22Rv1 (cell line): ENCODE measurements around the gene USP2.

ENCODE experiments used
- H3K27ac ChIP-seq: fragments of 450-650 bp; 2 replicates; pipeline ENCODE4 v1.5.1; 2017
- ZFX ChIP-seq: fragments of 450-650 bp; IDR thresholded peaks from 2 replicates; pipeline ENCODE4 v1.6.1; 2017; ENCODE audit warnings: antibody characterized with exemption, borderline replicate concordance
- TF ChIP-seq, protein P1 (sequence below): fragments of 450-650 bp; IDR thresholded peaks from 2 replicates; pipeline ENCODE4 v1.5.1; 2017; ENCODE audit warnings: mild to moderate bottlenecking

The USP2 gene, protein sequence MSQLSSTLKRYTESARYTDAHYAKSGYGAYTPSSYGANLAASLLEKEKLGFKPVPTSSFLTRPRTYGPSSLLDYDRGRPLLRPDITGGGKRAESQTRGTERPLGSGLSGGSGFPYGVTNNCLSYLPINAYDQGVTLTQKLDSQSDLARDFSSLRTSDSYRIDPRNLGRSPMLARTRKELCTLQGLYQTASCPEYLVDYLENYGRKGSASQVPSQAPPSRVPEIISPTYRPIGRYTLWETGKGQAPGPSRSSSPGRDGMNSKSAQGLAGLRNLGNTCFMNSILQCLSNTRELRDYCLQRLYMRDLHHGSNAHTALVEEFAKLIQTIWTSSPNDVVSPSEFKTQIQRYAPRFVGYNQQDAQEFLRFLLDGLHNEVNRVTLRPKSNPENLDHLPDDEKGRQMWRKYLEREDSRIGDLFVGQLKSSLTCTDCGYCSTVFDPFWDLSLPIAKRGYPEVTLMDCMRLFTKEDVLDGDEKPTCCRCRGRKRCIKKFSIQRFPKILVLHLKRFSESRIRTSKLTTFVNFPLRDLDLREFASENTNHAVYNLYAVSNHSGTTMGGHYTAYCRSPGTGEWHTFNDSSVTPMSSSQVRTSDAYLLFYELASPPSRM

DNA sequence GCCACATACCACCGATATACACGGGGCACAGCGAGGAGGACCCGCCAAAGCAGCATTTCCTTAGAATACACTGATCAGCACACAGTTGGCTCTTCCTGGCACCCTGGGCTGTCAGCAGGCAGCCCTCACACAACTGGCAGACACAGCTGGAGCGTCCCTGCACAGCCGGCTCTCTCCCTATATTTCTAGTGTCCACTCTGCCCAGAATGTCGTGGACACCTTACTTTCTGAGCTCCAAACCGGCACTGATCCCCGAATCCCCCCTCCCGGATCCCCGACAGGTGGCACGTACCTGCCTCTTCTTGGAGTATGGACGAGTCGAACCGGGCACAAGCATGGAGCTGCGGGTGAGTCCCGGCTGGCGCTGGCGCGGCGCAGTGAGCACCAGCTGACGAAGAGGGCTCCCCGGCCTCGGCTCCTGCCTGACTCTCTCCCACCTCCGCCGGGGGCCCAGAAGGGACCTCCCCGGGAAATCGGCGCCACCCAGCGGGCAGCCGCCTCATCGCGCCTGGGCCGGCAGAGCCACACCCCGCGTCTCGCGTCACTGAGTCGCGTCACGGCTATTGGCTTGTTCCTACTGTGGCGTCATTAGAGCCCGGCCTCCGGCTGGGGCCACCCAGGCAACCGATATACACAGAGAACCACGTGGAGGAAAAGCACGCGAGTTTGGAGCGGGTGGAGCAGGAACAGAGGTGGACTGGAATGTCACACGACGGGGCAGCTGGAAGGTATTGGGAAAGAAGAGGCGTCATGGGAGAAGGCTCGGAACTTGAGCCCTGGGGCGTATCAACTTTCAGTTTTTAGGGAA, at the start of gene USP2:
Gene USP2, minus strand, starts transcription at position 510 of the 808 bp plus-strand sequence. CDS start 8,210 bp downstream, outside the sequence.
- TF ChIP-seq ZFX, result no peak
- TF ChIP-seq, protein P1, sequence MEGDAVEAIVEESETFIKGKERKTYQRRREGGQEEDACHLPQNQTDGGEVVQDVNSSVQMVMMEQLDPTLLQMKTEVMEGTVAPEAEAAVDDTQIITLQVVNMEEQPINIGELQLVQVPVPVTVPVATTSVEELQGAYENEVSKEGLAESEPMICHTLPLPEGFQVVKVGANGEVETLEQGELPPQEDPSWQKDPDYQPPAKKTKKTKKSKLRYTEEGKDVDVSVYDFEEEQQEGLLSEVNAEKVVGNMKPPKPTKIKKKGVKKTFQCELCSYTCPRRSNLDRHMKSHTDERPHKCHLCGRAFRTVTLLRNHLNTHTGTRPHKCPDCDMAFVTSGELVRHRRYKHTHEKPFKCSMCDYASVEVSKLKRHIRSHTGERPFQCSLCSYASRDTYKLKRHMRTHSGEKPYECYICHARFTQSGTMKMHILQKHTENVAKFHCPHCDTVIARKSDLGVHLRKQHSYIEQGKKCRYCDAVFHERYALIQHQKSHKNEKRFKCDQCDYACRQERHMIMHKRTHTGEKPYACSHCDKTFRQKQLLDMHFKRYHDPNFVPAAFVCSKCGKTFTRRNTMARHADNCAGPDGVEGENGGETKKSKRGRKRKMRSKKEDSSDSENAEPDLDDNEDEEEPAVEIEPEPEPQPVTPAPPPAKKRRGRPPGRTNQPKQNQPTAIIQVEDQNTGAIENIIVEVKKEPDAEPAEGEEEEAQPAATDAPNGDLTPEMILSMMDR, result peak; percentile 98
- no peak within 1 kb of the TSS for H3K27ac ChIP-seq

DNA sequence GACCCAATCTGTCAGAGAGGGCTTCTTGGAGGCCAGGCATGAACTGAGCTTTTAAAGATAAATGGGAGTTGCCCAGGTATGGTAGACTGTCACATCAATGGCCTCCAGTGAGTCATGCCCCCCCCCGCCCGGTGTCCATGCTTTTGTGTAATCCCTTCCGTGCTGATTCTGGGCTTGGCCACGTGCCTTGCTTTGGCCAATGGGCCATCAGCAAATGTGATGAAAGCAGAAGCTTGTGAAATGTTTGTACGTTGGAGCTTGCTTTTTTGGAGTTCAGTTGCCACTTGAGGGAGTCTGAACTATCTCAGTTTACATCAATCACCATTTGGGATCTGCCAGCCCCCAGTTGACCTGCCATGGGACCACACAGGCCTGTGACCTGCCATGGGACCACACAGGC, 45.8 kb upstream of the USP2 start:
- H3K27ac ChIP-seq, result no peak overlapping the region

DNA sequence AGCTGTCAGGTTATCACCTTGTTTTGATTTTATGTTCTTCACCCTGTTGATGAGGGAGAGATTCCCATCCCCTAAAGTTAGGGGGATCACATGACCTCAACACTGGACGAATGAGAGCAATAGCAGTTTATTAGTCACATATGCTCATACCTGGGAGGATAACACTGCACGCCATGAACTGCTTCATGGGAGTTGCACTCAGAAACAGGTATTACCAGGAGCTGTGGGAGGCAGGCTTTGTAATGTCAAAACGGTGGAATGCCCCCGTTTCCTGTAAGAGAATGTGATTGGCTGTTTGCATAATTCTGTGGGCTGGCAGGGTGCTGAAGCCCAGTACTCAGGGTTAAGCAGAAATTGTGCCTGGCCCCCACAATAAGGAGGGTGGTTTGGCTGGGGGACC, 44.7 kb upstream of the USP2 start:
- no peak for TF ChIP-seq ZFX
- TF ChIP-seq, protein P1, result no peak
- no peak overlapping the region for H3K27ac ChIP-seq

More for the DNA sequence above, 45.8 kb upstream of the USP2 start:
- no peak for TF ChIP-seq ZFX
- TF ChIP-seq, protein P1, result no peak

DNA sequence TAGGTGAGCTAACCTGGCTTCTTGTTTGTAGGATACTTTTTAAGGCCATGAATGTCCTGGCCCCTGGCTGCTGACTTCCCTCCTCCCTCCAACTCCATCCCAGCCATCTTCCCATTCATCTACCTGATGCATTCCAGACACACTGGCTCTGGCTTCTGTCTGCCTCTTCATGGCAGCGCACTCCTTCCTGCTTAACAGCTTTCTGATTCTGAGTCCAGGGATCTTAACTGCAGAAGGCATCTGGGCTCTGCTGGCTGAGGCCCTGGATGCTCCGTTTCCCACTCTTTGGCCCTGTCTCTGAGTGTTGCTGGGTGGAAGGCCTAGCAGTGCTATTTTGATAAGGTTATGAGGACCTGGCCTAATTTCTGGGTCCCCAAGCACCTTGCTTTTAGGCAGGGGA, 43.3 kb upstream of the USP2 start:
- H3K27ac ChIP-seq, result no peak overlapping the region
- TF ChIP-seq ZFX, result no peak
- TF ChIP-seq, protein P1, result no peak

DNA sequence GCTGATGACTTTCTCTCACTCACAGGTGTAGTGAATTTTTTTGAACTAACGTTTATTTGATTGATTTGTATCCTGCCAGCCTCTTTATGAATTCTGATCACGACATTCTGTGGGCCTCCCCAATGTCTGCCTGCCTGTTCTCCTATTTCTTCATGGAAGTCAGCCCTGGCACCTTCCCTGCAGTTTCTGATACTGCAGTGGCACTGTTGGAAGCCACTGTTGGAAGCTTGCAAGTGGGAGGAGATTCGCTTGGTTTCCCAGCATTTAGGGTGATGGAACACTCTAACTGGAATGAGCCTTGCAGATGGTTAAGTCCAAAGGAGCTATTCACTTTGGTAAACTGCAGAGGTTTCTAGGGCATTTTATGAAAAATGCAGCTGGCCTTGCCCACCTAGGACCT, 42.8 kb upstream of the USP2 start:
- TF ChIP-seq, protein P1, result no peak
- no peak for TF ChIP-seq ZFX
- no peak overlapping the region for H3K27ac ChIP-seq

DNA sequence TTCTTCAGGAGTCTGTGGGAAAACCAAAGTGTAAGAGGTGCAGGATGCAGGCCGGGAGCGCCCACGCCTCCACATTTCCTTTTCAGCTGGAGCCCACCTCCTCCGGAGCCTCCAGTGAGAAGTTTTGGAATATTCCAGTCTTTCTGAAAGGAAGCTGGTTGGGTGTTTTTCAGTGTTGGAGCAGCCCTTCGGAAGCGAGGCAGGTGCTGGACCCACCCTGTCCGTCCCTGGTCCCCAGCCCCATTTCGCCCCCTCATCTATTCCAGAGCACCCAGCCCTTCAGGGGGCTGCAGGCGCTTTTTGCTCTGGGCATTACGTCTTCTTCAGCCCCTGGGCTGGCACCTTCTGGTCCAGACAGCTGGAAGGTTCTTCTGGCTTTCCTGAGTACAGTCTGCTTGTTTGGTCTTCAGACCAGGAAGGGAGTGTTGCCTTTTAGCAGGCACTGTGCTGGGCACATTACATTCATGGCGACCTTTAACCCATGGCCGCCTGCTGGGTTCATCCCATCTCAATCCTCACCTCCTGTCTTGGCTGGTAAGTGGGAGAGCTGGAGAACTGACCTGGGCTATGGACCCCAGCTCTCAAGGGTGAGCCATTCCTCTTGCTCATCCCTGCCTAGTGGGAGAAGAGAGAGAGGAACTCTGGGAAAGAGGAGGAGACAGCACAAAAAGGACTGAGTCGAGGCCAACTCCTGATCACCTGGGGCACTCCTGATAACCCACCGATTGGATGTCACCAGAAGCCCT, 42.2 kb upstream of the USP2 start:
- H3K27ac ChIP-seq, result no peak overlapping the region
- no peak for TF ChIP-seq ZFX
- TF ChIP-seq, protein P1, result no peak
